GM18508 (cell line): ENCODE results near the gene CALHM2.
"Not testable (repeated sequence)": the region's sequence is repeated elsewhere in the genome, so short reads cannot be mapped to it uniquely, and the experiment has no call there.

ENCODE experiments used
- ATAC-seq: cut with Tn5 transposase; IDR thresholded peaks from one replicate; pipeline ENCODE4 v1.9.1; 2021; ENCODE audit warnings: moderate number of reproducible peaks; ENCODE audit not compliant: insufficient read depth, unreplicated experiment

CALHM2 gene

GRCh38 chr10:103451831-103452505, at the start of gene CALHM2:
CALHM2 (minus strand) TSS chr10:103452370; CDS start chr10:103449941, 2,429 bp downstream.
- no peak for ATAC-seq

- no peak for ATAC-seq
Measured at GRCh38 chr10:103501186-103501585, 49.0 kb upstream of the CALHM2 start.

GRCh38 chr10:103500481-103500880, 48.3 kb upstream of the CALHM2 start:
- ATAC-seq: no peak

- ATAC-seq: no peak
Measured at GRCh38 chr10:103499881-103500280, 47.7 kb upstream of the CALHM2 start.

- ATAC-seq: no peak
Measured at GRCh38 chr10:103498936-103499638, 46.9 kb upstream of the CALHM2 start.

GRCh38 chr10:103497161-103497915, 45.2 kb upstream of the CALHM2 start:
- ATAC-seq: no peak

GRCh38 chr10:103495321-103495720, 43.2 kb upstream of the CALHM2 start:
- no peak for ATAC-seq

- ATAC-seq: no peak
Measured at GRCh38 chr10:103493916-103494877, 42.0 kb upstream of the CALHM2 start.

GRCh38 chr10:103493362-103493915, 41.3 kb upstream of the CALHM2 start, which contains the start of gene NEURL1:
NEURL1 (plus strand) TSS chr10:103493705; CDS start chr10:103494388, 683 bp downstream.
- no peak for ATAC-seq

- no peak for ATAC-seq
Measured at GRCh38 chr10:103492655-103493261, 40.6 kb upstream of the CALHM2 start.

GRCh38 chr10:103491729-103492364, 39.7 kb upstream of the CALHM2 start:
- no peak for ATAC-seq

- ATAC-seq: no peak
Measured at GRCh38 chr10:103490986-103491314, 38.8 kb upstream of the CALHM2 start.

- no peak for ATAC-seq
Measured at GRCh38 chr10:103487410-103487708, 35.2 kb upstream of the CALHM2 start.

GRCh38 chr10:103486635-103487409, 34.7 kb upstream of the CALHM2 start:
- not testable (repeated sequence) for ATAC-seq

GRCh38 chr10:103481974-103482531, 29.9 kb upstream of the CALHM2 start:
- no peak for ATAC-seq

- ATAC-seq: no peak
Measured at GRCh38 chr10:103480521-103480920, 28.4 kb upstream of the CALHM2 start.

- ATAC-seq: no peak
Measured at GRCh38 chr10:103479135-103479534, 27.0 kb upstream of the CALHM2 start, which contains the start of gene CALHM3. CALHM3 (minus strand) TSS chr10:103479240; CDS start chr10:103479032, 208 bp downstream.

GRCh38 chr10:103478671-103479070, 26.5 kb upstream of the CALHM2 start:
- ATAC-seq: no peak
